Breast epithelium (tissue), 3 donors: Measurements from ENCODE around the gene PALLD.

Experiments used
- POLR2A ChIP-seq: fragments of 450-650 bp; IDR thresholded peaks from one replicate; pipeline ENCODE4 v1.6.1; 2016; ENCODE audit warnings: antibody characterized with exemption, mild to moderate bottlenecking, moderate library complexity
- POLR2AphosphoS5 ChIP-seq, 3 donors: sonication (generic); formaldehyde crosslinking; IDR thresholded peaks; one replicate each; pipeline ENCODE4 v1.6.1; 2017; ENCODE audit warnings: antibody characterized with exemption in 3 of 3
- TF ChIP-seq, protein P1 (sequence below), 3 donors: fragments of 450-650 bp; IDR thresholded peaks; one replicate each; pipeline ENCODE4 v1.5.1; 2016 to 2017; ENCODE audit warnings: antibody characterized with exemption in 3 of 3, mild to moderate bottlenecking in 3 of 3, moderate library complexity in 3 of 3

DNA sequence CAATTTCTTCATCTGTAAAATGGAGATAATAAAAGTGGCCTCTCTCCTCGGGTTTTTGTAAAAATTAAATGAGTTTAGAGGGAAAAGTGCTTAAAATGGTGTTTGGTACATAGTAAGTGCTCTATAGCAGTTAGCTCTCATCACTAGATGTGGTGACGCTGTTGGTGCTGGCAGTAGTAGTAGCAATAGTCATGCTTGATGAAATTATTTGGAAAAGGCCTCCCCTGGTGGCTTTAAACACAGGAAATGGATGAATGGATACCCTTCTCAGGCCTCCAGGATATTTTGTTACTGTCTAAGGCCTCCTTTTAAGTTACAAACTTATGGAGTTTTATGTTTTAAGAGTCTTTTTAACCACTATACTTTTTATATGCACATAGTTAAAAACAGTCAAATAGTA, 370.3 kb downstream of the PALLD start:
- TF ChIP-seq, protein P1, sequence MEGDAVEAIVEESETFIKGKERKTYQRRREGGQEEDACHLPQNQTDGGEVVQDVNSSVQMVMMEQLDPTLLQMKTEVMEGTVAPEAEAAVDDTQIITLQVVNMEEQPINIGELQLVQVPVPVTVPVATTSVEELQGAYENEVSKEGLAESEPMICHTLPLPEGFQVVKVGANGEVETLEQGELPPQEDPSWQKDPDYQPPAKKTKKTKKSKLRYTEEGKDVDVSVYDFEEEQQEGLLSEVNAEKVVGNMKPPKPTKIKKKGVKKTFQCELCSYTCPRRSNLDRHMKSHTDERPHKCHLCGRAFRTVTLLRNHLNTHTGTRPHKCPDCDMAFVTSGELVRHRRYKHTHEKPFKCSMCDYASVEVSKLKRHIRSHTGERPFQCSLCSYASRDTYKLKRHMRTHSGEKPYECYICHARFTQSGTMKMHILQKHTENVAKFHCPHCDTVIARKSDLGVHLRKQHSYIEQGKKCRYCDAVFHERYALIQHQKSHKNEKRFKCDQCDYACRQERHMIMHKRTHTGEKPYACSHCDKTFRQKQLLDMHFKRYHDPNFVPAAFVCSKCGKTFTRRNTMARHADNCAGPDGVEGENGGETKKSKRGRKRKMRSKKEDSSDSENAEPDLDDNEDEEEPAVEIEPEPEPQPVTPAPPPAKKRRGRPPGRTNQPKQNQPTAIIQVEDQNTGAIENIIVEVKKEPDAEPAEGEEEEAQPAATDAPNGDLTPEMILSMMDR (IDR thresholded peaks at IDR 0.05): no peak
- no peak for TF ChIP-seq POLR2A
- no peak for TF ChIP-seq POLR2AphosphoS5 (IDR thresholded peaks at IDR 0.05)
